NCI-H1436 treated with DMSO at 0.1 percent for 48 hours (cell line): ENCODE data around the gene HSPB3.
"Not testable (repeated sequence)": the region's sequence is repeated elsewhere in the genome, so short reads cannot be mapped to it uniquely, and the experiment has no call there.

ENCODE experiments used
- DNase-seq: peaks from one replicate; lab custom pipeline; 2025; lab: John Stamatoyannopoulos, UW

HSPB3 gene

GRCh38 chr5:54457094-54457862 is 1.8 kb downstream of the HSPB3 start:
- no peak for DNase-seq

GRCh38 chr5:54458221-54458620 is 2.7 kb downstream of the HSPB3 start:
- no peak for DNase-seq

GRCh38 chr5:54460181-54460919 is 4.9 kb downstream of the HSPB3 start:
- no peak for DNase-seq

GRCh38 chr5:54462281-54462680 is 6.8 kb downstream of the HSPB3 start:
- DNase-seq = no peak

GRCh38 chr5:54463713-54464112 is 8.2 kb downstream of the HSPB3 start:
- no peak for DNase-seq

- DNase-seq = no peak
Measured at GRCh38 chr5:54469622-54470021, 14.1 kb downstream of the HSPB3 start.

- no peak for DNase-seq
Measured at GRCh38 chr5:54470128-54470527, 14.6 kb downstream of the HSPB3 start.

GRCh38 chr5:54470677-54471076 is 15.2 kb downstream of the HSPB3 start:
- no peak for DNase-seq

- DNase-seq = no peak
Measured at GRCh38 chr5:54471398-54471797, 15.9 kb downstream of the HSPB3 start.

- no peak for DNase-seq
Measured at GRCh38 chr5:54476682-54477081, 21.2 kb downstream of the HSPB3 start.

- DNase-seq = no peak
Measured at GRCh38 chr5:54477941-54478478, 22.5 kb downstream of the HSPB3 start.

- no peak for DNase-seq
Measured at GRCh38 chr5:54480296-54480695, 24.8 kb downstream of the HSPB3 start.

- no peak for DNase-seq
Measured at GRCh38 chr5:54484219-54484894, 28.9 kb downstream of the HSPB3 start.

GRCh38 chr5:54485659-54486058 is 30.2 kb downstream of the HSPB3 start:
- not testable (repeated sequence) for DNase-seq

GRCh38 chr5:54489648-54489979 is 34.1 kb downstream of the HSPB3 start:
- not testable (repeated sequence) for DNase-seq

GRCh38 chr5:54491326-54491725 is 35.8 kb downstream of the HSPB3 start:
- no peak for DNase-seq

GRCh38 chr5:54492178-54492577 is 36.7 kb downstream of the HSPB3 start:
- DNase-seq = no peak

- DNase-seq = no peak
Measured at GRCh38 chr5:54495027-54495426, 39.5 kb downstream of the HSPB3 start.
